WTC11 (cell line): ENCODE results near the gene ARMC8. TPM values are rescaled to one million over a fixed set of nuclear protein-coding genes. Genes with fewer than 3 reads are reported as not detected.

Experiments used
- ATAC-seq: fragments of 200-7000 bp; cut with Tn5 transposase; 2 replicates; pipeline ENCODE4 v1.10.0; 2021; ENCODE audit warnings: mild to moderate bottlenecking, moderate library complexity
- CTCF ChIA-PET: fragments of 300-600 bp; sonication (Branson Sonifier 250); formaldehyde crosslinking; loops from one replicate; lab custom pipeline; 2021; ENCODE audit warnings: antibody characterized with exemption; lab: Charles Lee
- POLR2A ChIA-PET: fragments of 350-600 bp; sonication (Branson Sonifier 250); formaldehyde crosslinking; loops from one replicate; lab custom pipeline; 2021; ENCODE audit warnings: antibody characterized with exemption; lab: Charles Lee
- DNase-seq: peaks from one replicate; pipeline ENCODE4 v3.0.0; 2021; ENCODE audit warnings: low spot score
- H3K27ac Mint-ChIP-seq: 2 replicates; pipeline ENCODE4 v1.8.0; 2021; ENCODE audit warnings: mixed read lengths
- H3K27me3 Mint-ChIP-seq: 2 replicates; pipeline ENCODE4 v1.8.0; 2021; ENCODE audit warnings: low read depth, mild to moderate bottlenecking, moderate library complexity, mixed read lengths
- H3K36me3 Mint-ChIP-seq: 2 replicates; pipeline ENCODE4 v1.8.0; 2021; ENCODE audit warnings: mixed read lengths
- H3K4me1 Mint-ChIP-seq: 2 replicates; pipeline ENCODE4 v1.8.0; 2022; ENCODE audit warnings: mixed read lengths
- H3K4me3 Mint-ChIP-seq: 2 replicates; pipeline ENCODE4 v1.8.0; 2021; ENCODE audit warnings: mild to moderate bottlenecking, moderate library complexity, mixed read lengths
- H3K9me3 Mint-ChIP-seq: 2 replicates; pipeline ENCODE4 v1.8.0; 2021; ENCODE audit warnings: mixed read lengths
- ELF4 ChIP-seq: sonication (generic); formaldehyde crosslinking; IDR thresholded peaks from 2 replicates; pipeline ENCODE4 v1.8.1; 2022; ENCODE audit warnings: low read depth, mild to moderate bottlenecking, moderate library complexity, missing genetic modification reagents
- ESRRA ChIP-seq: sonication (generic); formaldehyde crosslinking; IDR thresholded peaks from 2 replicates; pipeline ENCODE4 v1.8.1; 2022; ENCODE audit warnings: mild to moderate bottlenecking, missing genetic modification reagents, borderline replicate concordance
- JAZF1 ChIP-seq: fragments of 250-450 bp; sonication (Bioruptor Pico); IDR thresholded peaks from 2 replicates; pipeline ENCODE4 v1.9.0; 2021; ENCODE audit warnings: moderate library complexity, mild to moderate bottlenecking, inconsistent platforms
- MYBL2 ChIP-seq: sonication (generic); formaldehyde crosslinking; IDR thresholded peaks from 2 replicates; pipeline ENCODE4 v1.8.1; 2023; ENCODE audit warnings: mild to moderate bottlenecking, moderate library complexity, missing genetic modification reagents
- NR3C1 ChIP-seq: sonication (generic); formaldehyde crosslinking; conservative IDR thresholded peaks from 2 replicates; pipeline ENCODE4 v1.8.1; 2023; ENCODE audit warnings: low read depth, mild to moderate bottlenecking, missing genetic modification reagents
- SMAD3 ChIP-seq: sonication (generic); formaldehyde crosslinking; IDR thresholded peaks from 2 replicates; pipeline ENCODE4 v1.8.0; 2022; ENCODE audit warnings: missing genetic modification reagents, mild to moderate bottlenecking, borderline replicate concordance
- TCF7 ChIP-seq: sonication (generic); formaldehyde crosslinking; IDR thresholded peaks from 2 replicates; pipeline ENCODE4 v1.8.0; 2022; ENCODE audit warnings: mild to moderate bottlenecking, low read depth, missing genetic modification reagents, moderate library complexity
- TEAD1 ChIP-seq: sonication (generic); formaldehyde crosslinking; IDR thresholded peaks from 2 replicates; pipeline ENCODE4 v1.8.0; 2022; ENCODE audit warnings: mild to moderate bottlenecking, missing genetic modification reagents
- ZNF423 ChIP-seq: fragments of 250-450 bp; sonication (Bioruptor Pico); IDR thresholded peaks from 2 replicates; pipeline ENCODE4 v2.1.2; 2022; ENCODE audit warnings: mild to moderate bottlenecking, moderate library complexity
- total RNA-seq: library from RNA; stranded (reverse); gene quantifications from 3 replicates; pipeline ENCODE4 v1.2.3, GENCODE V29; 2021
- TF ChIP-seq, protein P1 (sequence below): sonication (generic); formaldehyde crosslinking; IDR thresholded peaks from 2 replicates; pipeline ENCODE4 v1.8.1; 2022; ENCODE audit warnings: missing genetic modification reagents, borderline replicate concordance
- TF ChIP-seq, protein P2 (sequence below): sonication (generic); formaldehyde crosslinking; conservative IDR thresholded peaks from 2 replicates; pipeline ENCODE4 v1.8.1; 2023; ENCODE audit warnings: mild to moderate bottlenecking, low read depth, missing genetic modification reagents, moderate library complexity
- TF ChIP-seq, protein P3 (sequence below): fragments of 250-450 bp; sonication (Bioruptor Pico); conservative IDR thresholded peaks from 2 replicates; pipeline ENCODE4 v1.9.0; 2021; ENCODE audit warnings: mild to moderate bottlenecking
- TF ChIP-seq, protein P4 (sequence below): sonication (generic); formaldehyde crosslinking; IDR thresholded peaks from 2 replicates; pipeline ENCODE4 v1.8.1; 2022; ENCODE audit warnings: mild to moderate bottlenecking, moderate library complexity, missing genetic modification reagents
- TF ChIP-seq, protein P5 (sequence below): sonication (generic); formaldehyde crosslinking; IDR thresholded peaks from 2 replicates; pipeline ENCODE4 v1.8.0; 2022; ENCODE audit warnings: mild to moderate bottlenecking, missing genetic modification reagents
- TF ChIP-seq, protein P6 (sequence below): fragments of 250-450 bp; sonication (Bioruptor Pico); IDR thresholded peaks from 2 replicates; pipeline ENCODE4 v1.9.0; 2021; ENCODE audit warnings: mild to moderate bottlenecking, borderline replicate concordance
- TF ChIP-seq, protein P7 (sequence below): sonication (generic); formaldehyde crosslinking; IDR thresholded peaks from 2 replicates; pipeline ENCODE4 v1.8.1; 2023; ENCODE audit warnings: mild to moderate bottlenecking, missing genetic modification reagents, moderate library complexity
- TF ChIP-seq, protein P8 (sequence below): sonication (generic); formaldehyde crosslinking; IDR thresholded peaks from 2 replicates; pipeline ENCODE4 v1.8.0; 2022; ENCODE audit warnings: mild to moderate bottlenecking, missing genetic modification reagents
- TF ChIP-seq, protein P9 (sequence below): sonication (generic); formaldehyde crosslinking; IDR thresholded peaks from 2 replicates; pipeline ENCODE4 v1.8.0; 2022; ENCODE audit warnings: mild to moderate bottlenecking, missing genetic modification reagents

Gene ARMC8
- total RNA-seq, 1 experiment from 2014 or later: 44.9 TPM

DNA sequence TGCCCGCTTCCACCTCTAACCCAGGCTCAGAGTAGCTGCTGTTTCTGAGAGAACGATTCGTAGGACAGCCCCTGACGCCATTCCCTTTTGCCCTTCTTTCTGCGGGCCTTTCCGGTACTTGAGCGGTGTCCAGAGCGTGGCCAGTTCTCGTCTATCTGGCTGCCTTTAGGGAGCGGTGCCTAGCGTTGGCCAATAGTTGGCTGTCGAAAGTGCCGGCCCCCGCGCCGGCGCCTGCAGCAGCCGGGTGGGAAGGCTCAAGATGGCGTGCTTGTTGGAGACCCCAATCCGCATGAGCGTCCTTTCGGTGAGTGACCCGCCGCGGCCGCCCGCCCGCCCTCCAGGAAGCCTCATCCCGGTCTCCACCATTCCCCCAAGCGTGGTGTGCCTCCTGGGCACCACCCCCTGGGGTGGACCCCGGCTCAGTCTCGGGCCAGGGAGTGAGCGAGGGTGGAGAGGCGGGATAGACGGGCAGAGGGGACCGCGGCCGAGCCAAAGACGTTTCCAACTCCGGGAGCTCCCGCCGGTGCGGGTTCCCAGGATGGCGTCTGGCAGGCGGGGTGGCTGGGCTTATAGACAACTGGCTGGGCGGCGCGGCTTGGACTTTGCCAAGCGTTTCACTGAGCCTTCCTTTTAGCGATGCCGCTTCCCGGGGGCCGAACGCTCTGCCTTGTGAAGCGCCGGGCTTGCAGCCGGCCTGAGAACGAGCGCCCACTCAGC lies at the start of gene ARMC8 (continued):
- TF ChIP-seq, protein P1, sequence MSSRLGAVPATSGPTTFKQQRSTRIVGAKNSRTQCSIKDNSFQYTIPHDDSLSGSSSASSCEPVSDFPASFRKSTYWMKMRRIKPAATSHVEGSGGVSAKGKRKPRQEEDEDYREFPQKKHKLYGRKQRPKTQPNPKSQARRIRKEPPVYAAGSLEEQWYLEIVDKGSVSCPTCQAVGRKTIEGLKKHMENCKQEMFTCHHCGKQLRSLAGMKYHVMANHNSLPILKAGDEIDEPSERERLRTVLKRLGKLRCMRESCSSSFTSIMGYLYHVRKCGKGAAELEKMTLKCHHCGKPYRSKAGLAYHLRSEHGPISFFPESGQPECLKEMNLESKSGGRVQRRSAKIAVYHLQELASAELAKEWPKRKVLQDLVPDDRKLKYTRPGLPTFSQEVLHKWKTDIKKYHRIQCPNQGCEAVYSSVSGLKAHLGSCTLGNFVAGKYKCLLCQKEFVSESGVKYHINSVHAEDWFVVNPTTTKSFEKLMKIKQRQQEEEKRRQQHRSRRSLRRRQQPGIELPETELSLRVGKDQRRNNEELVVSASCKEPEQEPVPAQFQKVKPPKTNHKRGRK (CRISPR knock-in tag): 0 out of 2 replicates have a peak, but pooled peaks have one; percentile 25
- TF ChIP-seq TEAD1 (CRISPR knock-in tag) (0 out of 2 replicates have a peak, but pooled peaks have one; percentile 22), ESRRA (CRISPR knock-in tag) (0 out of 2 replicates have a peak, but pooled peaks have one; percentile 28), NR3C1 (CRISPR knock-in tag) (no peak), SMAD3 (peak; percentile 65; the same call in 1 of the 2 replicates), ELF4 (CRISPR knock-in tag) (peak; percentile 55; the same call in 1 of the 2 replicates), ZNF423 (CRISPR knock-in tag) (no peak), MYBL2 (CRISPR knock-in tag) (peak; percentile 73; the same call in 1 of the 2 replicates)
- TF ChIP-seq, protein P2, sequence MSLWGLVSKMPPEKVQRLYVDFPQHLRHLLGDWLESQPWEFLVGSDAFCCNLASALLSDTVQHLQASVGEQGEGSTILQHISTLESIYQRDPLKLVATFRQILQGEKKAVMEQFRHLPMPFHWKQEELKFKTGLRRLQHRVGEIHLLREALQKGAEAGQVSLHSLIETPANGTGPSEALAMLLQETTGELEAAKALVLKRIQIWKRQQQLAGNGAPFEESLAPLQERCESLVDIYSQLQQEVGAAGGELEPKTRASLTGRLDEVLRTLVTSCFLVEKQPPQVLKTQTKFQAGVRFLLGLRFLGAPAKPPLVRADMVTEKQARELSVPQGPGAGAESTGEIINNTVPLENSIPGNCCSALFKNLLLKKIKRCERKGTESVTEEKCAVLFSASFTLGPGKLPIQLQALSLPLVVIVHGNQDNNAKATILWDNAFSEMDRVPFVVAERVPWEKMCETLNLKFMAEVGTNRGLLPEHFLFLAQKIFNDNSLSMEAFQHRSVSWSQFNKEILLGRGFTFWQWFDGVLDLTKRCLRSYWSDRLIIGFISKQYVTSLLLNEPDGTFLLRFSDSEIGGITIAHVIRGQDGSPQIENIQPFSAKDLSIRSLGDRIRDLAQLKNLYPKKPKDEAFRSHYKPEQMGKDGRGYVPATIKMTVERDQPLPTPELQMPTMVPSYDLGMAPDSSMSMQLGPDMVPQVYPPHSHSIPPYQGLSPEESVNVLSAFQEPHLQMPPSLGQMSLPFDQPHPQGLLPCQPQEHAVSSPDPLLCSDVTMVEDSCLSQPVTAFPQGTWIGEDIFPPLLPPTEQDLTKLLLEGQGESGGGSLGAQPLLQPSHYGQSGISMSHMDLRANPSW: no peak
- TF ChIP-seq, protein P3, sequence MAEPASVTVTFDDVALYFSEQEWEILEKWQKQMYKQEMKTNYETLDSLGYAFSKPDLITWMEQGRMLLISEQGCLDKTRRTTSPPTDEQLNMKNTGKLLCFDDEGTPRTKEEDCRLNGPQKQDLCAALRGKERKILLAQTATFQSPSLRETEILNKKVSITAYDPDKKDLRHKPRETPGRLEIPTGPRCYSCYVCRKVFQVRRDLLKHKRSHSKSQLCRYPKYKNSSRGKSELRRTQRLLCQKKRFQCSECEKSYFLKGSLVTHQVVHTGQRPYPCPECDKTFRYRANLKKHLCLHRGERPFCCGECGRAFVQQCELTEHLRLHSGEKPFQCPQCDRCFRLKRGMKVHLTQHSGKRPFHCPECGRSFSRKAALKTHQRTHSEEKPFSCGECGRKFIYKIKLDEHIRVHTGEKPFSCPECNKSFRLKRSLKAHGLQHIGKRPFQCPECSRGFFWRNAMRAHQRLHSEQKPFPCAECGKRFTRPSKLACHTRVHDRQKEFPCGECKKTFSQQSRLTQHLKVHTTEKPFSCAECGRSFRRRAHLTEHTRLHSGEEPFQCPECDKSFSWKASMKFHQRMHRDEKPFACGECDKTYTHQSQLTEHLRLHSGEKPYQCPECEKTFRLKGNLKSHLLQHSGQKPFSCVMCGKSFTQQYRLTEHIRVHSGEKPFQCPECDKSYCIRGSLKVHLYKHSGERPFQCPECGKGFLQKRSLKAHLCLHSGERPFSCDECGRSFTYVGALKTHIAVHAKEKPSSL (CRISPR knock-in tag): no peak
- TF ChIP-seq, protein P4, sequence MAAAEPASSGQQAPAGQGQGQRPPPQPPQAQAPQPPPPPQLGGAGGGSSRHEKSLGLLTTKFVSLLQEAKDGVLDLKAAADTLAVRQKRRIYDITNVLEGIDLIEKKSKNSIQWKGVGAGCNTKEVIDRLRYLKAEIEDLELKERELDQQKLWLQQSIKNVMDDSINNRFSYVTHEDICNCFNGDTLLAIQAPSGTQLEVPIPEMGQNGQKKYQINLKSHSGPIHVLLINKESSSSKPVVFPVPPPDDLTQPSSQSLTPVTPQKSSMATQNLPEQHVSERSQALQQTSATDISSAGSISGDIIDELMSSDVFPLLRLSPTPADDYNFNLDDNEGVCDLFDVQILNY: peak; percentile 67; the same call in 1 of the 2 replicates
- TF ChIP-seq, protein P5, sequence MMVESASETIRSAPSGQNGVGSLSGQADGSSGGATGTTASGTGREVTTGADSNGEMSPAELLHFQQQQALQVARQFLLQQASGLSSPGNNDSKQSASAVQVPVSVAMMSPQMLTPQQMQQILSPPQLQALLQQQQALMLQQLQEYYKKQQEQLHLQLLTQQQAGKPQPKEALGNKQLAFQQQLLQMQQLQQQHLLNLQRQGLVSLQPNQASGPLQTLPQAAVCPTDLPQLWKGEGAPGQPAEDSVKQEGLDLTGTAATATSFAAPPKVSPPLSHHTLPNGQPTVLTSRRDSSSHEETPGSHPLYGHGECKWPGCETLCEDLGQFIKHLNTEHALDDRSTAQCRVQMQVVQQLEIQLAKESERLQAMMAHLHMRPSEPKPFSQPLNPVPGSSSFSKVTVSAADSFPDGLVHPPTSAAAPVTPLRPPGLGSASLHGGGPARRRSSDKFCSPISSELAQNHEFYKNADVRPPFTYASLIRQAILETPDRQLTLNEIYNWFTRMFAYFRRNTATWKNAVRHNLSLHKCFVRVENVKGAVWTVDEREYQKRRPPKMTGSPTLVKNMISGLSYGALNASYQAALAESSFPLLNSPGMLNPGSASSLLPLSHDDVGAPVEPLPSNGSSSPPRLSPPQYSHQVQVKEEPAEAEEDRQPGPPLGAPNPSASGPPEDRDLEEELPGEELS (CRISPR knock-in tag): peak; percentile 16; the same call in 1 of the 2 replicates
- TF ChIP-seq, all 79 proteins: peak for 22

DNA sequence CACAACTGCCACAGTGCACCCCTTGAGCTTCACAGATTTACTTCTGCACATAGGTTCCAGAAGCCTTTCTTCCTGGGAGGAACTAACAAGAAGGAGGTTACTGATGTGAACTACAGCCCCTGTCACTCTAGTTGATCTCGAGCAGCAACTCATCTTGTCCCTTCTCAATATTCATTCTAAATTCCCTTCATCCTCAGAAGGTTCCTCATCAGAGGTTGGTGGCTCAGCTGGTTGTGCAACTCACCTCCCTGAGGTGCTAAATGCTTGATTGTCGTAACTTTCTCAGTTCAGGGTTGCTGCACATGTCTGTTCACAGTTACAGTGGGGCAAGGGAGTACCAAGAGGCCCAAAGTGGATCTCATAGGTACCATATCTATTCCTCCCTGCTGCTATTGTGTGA lies 49.2 kb upstream of the ARMC8 start:
- Mint-ChIP-seq H3K4me1 (peaks cover 12% of the 10 kb centered on the region), H3K36me3 (no peaks in the 10 kb centered on the region), H3K27ac (no peak overlapping the region), H3K4me3 (no peak overlapping the region), H3K9me3 (peaks cover 9% of the 10 kb centered on the region; the same call in 1 of the 2 replicates), H3K27me3 (no peaks in the 10 kb centered on the region)
- POLR2A ChIA-PET: no interaction called here
- DNase-seq (no peak), ATAC-seq (no peak)
- CTCF ChIA-PET: no interaction called here
- TF ChIP-seq, protein P6, sequence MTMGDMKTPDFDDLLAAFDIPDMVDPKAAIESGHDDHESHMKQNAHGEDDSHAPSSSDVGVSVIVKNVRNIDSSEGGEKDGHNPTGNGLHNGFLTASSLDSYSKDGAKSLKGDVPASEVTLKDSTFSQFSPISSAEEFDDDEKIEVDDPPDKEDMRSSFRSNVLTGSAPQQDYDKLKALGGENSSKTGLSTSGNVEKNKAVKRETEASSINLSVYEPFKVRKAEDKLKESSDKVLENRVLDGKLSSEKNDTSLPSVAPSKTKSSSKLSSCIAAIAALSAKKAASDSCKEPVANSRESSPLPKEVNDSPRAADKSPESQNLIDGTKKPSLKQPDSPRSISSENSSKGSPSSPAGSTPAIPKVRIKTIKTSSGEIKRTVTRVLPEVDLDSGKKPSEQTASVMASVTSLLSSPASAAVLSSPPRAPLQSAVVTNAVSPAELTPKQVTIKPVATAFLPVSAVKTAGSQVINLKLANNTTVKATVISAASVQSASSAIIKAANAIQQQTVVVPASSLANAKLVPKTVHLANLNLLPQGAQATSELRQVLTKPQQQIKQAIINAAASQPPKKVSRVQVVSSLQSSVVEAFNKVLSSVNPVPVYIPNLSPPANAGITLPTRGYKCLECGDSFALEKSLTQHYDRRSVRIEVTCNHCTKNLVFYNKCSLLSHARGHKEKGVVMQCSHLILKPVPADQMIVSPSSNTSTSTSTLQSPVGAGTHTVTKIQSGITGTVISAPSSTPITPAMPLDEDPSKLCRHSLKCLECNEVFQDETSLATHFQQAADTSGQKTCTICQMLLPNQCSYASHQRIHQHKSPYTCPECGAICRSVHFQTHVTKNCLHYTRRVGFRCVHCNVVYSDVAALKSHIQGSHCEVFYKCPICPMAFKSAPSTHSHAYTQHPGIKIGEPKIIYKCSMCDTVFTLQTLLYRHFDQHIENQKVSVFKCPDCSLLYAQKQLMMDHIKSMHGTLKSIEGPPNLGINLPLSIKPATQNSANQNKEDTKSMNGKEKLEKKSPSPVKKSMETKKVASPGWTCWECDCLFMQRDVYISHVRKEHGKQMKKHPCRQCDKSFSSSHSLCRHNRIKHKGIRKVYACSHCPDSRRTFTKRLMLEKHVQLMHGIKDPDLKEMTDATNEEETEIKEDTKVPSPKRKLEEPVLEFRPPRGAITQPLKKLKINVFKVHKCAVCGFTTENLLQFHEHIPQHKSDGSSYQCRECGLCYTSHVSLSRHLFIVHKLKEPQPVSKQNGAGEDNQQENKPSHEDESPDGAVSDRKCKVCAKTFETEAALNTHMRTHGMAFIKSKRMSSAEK (CRISPR knock-in tag): no peak
- TF ChIP-seq JAZF1 (CRISPR knock-in tag) (no peak), TCF7 (CRISPR knock-in tag) (no peak), ESRRA (CRISPR knock-in tag) (no peak)
- TF ChIP-seq, protein P7, sequence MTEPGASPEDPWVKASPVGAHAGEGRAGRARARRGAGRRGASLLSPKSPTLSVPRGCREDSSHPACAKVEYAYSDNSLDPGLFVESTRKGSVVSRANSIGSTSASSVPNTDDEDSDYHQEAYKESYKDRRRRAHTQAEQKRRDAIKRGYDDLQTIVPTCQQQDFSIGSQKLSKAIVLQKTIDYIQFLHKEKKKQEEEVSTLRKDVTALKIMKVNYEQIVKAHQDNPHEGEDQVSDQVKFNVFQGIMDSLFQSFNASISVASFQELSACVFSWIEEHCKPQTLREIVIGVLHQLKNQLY: no peak
- TF ChIP-seq, protein P8, sequence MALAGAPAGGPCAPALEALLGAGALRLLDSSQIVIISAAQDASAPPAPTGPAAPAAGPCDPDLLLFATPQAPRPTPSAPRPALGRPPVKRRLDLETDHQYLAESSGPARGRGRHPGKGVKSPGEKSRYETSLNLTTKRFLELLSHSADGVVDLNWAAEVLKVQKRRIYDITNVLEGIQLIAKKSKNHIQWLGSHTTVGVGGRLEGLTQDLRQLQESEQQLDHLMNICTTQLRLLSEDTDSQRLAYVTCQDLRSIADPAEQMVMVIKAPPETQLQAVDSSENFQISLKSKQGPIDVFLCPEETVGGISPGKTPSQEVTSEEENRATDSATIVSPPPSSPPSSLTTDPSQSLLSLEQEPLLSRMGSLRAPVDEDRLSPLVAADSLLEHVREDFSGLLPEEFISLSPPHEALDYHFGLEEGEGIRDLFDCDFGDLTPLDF (CRISPR knock-in tag): no peak
- TF ChIP-seq, protein P9, sequence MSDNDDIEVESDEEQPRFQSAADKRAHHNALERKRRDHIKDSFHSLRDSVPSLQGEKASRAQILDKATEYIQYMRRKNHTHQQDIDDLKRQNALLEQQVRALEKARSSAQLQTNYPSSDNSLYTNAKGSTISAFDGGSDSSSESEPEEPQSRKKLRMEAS (CRISPR knock-in tag): no peak
